Kidney capillary endothelial cell (primary cell): ENCODE data around the gene MARCKS.
A peak's percentile ranks its signal among the peaks of the same experiment; 100 is the strongest.
"Not testable (repeated sequence)": the region's sequence is repeated elsewhere in the genome, so short reads cannot be mapped to it uniquely, and the experiment has no call there.

Experiments
- DNase-seq: peaks from one replicate; pipeline ENCODE4 v3.0.0-alpha.2; 2018; ENCODE audit warnings: low spot score

Gene MARCKS

GRCh38 chr6:113884011-113884410 lies 26.9 kb downstream of the MARCKS start:
- no peak for DNase-seq

- no peak for DNase-seq
These were observed 29.4 kb downstream of the MARCKS start for GRCh38 chr6:113886512-113886911.

GRCh38 chr6:113888493-113888892 lies 31.3 kb downstream of the MARCKS start:
- DNase-seq = no peak

GRCh38 chr6:113888956-113889630 lies 31.9 kb downstream of the MARCKS start:
- DNase-seq = no peak

GRCh38 chr6:113893451-113893850 lies 36.3 kb downstream of the MARCKS start:
- no peak for DNase-seq

GRCh38 chr6:113893866-113894265 lies 36.7 kb downstream of the MARCKS start:
- DNase-seq = no peak

GRCh38 chr6:113894712-113895674 lies 37.8 kb downstream of the MARCKS start:
- DNase-seq = no peak

GRCh38 chr6:113901482-113901881 lies 44.3 kb downstream of the MARCKS start:
- DNase-seq = no peak

- DNase-seq = peak; percentile 21
These were observed 46.7 kb downstream of the MARCKS start for GRCh38 chr6:113903666-113904330.

GRCh38 chr6:113907102-113907815 lies 50.1 kb downstream of the MARCKS start:
- no peak for DNase-seq

- no peak for DNase-seq
These were observed 51.7 kb downstream of the MARCKS start for GRCh38 chr6:113908801-113909200.

GRCh38 chr6:113909224-113909856 lies 52.2 kb downstream of the MARCKS start:
- peak; percentile 75 for DNase-seq

- DNase-seq = not testable (repeated sequence)
These were observed 53.1 kb downstream of the MARCKS start for GRCh38 chr6:113910285-113910684.
